OCI-LY3 (cell line): ENCODE results near the gene ZNF775.

Source experiments
- H2AFZ ChIP-seq: fragments of 200-600, 300-600 bp; shearing (Covaris generic); 2 replicates; pipeline ENCODE4 v1.6.0; 2014; ENCODE audit warnings: antibody characterized with exemption, low read depth, low read length
- H3K27ac ChIP-seq: fragments of 200-600, 300-600 bp; sonication (generic); 2 replicates; pipeline ENCODE4 v1.5.1; 2014; ENCODE audit warnings: mild to moderate bottlenecking, low read length, moderate library complexity, mixed read lengths
- H3K27me3 ChIP-seq: fragments of 200-600, 300-600 bp; sonication (generic); 2 replicates; pipeline ENCODE4 v1.6.1; 2014; ENCODE audit warnings: low read depth, low read length, mixed read lengths
- H3K36me3 ChIP-seq: fragments of 200-600, 300-600 bp; sonication (generic); replicated peaks from 2 replicates; pipeline ENCODE3; 2014; ENCODE audit warnings: low read depth, low read length, mixed read lengths
- H3K4me1 ChIP-seq: fragments of 300-600, 200-600 bp; sonication (generic); 2 replicates; pipeline ENCODE4 v1.6.1; 2014; ENCODE audit warnings: low read length, mixed read lengths
- H3K4me2 ChIP-seq: fragments of 200-600, 300-600 bp; sonication (generic); 2 replicates; pipeline ENCODE4 v1.6.1; 2014; ENCODE audit warnings: low read length, mixed read lengths
- H3K4me3 ChIP-seq: fragments of 300-600, 200-600 bp; sonication (generic); 2 replicates; pipeline ENCODE4 v1.5.1; 2014; ENCODE audit warnings: antibody characterized with exemption, mild to moderate bottlenecking, low read length, moderate library complexity
- H3K79me2 ChIP-seq: fragments of 300-600, 200-600 bp; shearing (Covaris generic); 2 replicates; pipeline ENCODE4 v1.6.1; 2014; ENCODE audit warnings: mild to moderate bottlenecking, low read length, mixed read lengths
- H3K9ac ChIP-seq: fragments of 300-600, 200-600 bp; shearing (Covaris generic); 2 replicates; pipeline ENCODE4 v1.6.0; 2014; ENCODE audit warnings: mild to moderate bottlenecking, low read length, moderate library complexity
- H3K9me3 ChIP-seq: fragments of 200-600, 300-600 bp; shearing (Covaris generic); 2 replicates; pipeline ENCODE4 v1.6.1; 2014; ENCODE audit warnings: low read length, mixed read lengths; ENCODE audit not compliant: insufficient read depth
- H4K20me1 ChIP-seq: fragments of 200-600, 300-600 bp; sonication (generic); 2 replicates; pipeline ENCODE4 v1.6.1; 2016; ENCODE audit warnings: low read length, mixed read lengths; ENCODE audit not compliant: insufficient read depth
- CTCF ChIP-seq: fragments of 200-600, 300-600 bp; sonication (generic); IDR thresholded peaks from 2 replicates; pipeline ENCODE4 v1.5.1; 2014; ENCODE audit warnings: antibody characterized with exemption, low read length, low read depth
- EZH2phosphoT487 ChIP-seq: fragments of 200-600 bp; shearing (Covaris generic); IDR thresholded peaks from 2 replicates; pipeline ENCODE4 v1.6.1; 2018; ENCODE audit warnings: antibody characterized with exemption, mixed run types, low read depth

ZNF775 gene

GRCh38 chr7:150379441-150380379 lies 580 bp downstream of the ZNF775 start:
- H3K4me3 ChIP-seq = peak overlapping the region; percentile 93
- peaks cover 78% of the 10 kb centered on the region for H3K79me2 ChIP-seq
- TF ChIP-seq EZH2phosphoT487 (no peak), CTCF (no peak)
- H3K9me3 ChIP-seq = no peaks in the 10 kb centered on the region
- H4K20me1 ChIP-seq = 0 out of 2 replicates have a peak, but pooled peaks cover under 1% of the 10 kb centered on the region
- peak overlapping the region; percentile 95 for H3K4me2 ChIP-seq
- H3K4me1 ChIP-seq = peaks cover 82% of the 10 kb centered on the region
- H3K36me3 ChIP-seq = peaks cover 6% of the 10 kb centered on the region
- H2AFZ ChIP-seq = no peak overlapping the region
- H3K27me3 ChIP-seq = no peaks in the 10 kb centered on the region
- H3K9ac ChIP-seq = peak overlapping the region; percentile 98
- H3K27ac ChIP-seq = peak overlapping the region; percentile 79

- peak overlapping the region; percentile 98 for H3K9ac ChIP-seq
Measured at GRCh38 chr7:150380463-150380862, 1.3 kb downstream of the ZNF775 start.

GRCh38 chr7:150381096-150381495 lies 2.0 kb downstream of the ZNF775 start:
- no peaks in the 10 kb centered on the region for H3K9me3 ChIP-seq
- no peaks in the 10 kb centered on the region for H4K20me1 ChIP-seq
- peaks cover 84% of the 10 kb centered on the region for H3K4me1 ChIP-seq
- peak overlapping the region; percentile 79 for H3K27ac ChIP-seq
- H3K9ac ChIP-seq = peak overlapping the region; percentile 98
- H3K79me2 ChIP-seq = peaks cover 76% of the 10 kb centered on the region
- H3K4me3 ChIP-seq = peak overlapping the region; percentile 93
- no peaks in the 10 kb centered on the region for H3K27me3 ChIP-seq
- H2AFZ ChIP-seq = no peak overlapping the region
- peak overlapping the region; percentile 95 for H3K4me2 ChIP-seq
- no peak for TF ChIP-seq CTCF
- no peak for TF ChIP-seq EZH2phosphoT487
- peaks cover 3% of the 10 kb centered on the region for H3K36me3 ChIP-seq

More at GRCh38 chr7:150380463-150380862, 1.3 kb downstream of the ZNF775 start:
- no peak overlapping the region for H2AFZ ChIP-seq
- H3K4me3 ChIP-seq = peak overlapping the region; percentile 93
- H3K27me3 ChIP-seq = no peaks in the 10 kb centered on the region
- peaks cover 84% of the 10 kb centered on the region for H3K4me1 ChIP-seq
- peaks cover 3% of the 10 kb centered on the region for H3K36me3 ChIP-seq
- H4K20me1 ChIP-seq = no peaks in the 10 kb centered on the region
- H3K79me2 ChIP-seq = peaks cover 80% of the 10 kb centered on the region
- H3K27ac ChIP-seq = peak overlapping the region; percentile 79
- no peak for TF ChIP-seq EZH2phosphoT487
- no peak for TF ChIP-seq CTCF
- peak overlapping the region; percentile 95 for H3K4me2 ChIP-seq
- H3K9me3 ChIP-seq = no peaks in the 10 kb centered on the region

GRCh38 chr7:150381785-150382122 lies 2.6 kb downstream of the ZNF775 start:
- Histone ChIP-seq H4K20me1 (no peaks in the 10 kb centered on the region), H3K9ac (0 out of 2 replicates have a peak overlapping the region, but pooled peaks have one; percentile 9), H3K27me3 (no peaks in the 10 kb centered on the region), H3K79me2 (peaks cover 74% of the 10 kb centered on the region), H3K27ac (no peak overlapping the region), H3K4me2 (peak overlapping the region; percentile 54), H3K36me3 (peaks cover 5% of the 10 kb centered on the region), H3K9me3 (no peaks in the 10 kb centered on the region), H2AFZ (no peak overlapping the region), H3K4me3 (peak overlapping the region; percentile 20; the same call in 1 of the 2 replicates), H3K4me1 (peaks cover 84% of the 10 kb centered on the region)
- TF ChIP-seq EZH2phosphoT487 (no peak), CTCF (no peak)
